Left ventricle myocardium inferior (tissue), 1 donor: ENCODE data around the gene ZSWIM1. TPM values are rescaled to one million over a fixed set of nuclear protein-coding genes. Genes with fewer than 3 reads are reported as not detected.

Experiments used
- DNase-seq: peaks from one replicate; pipeline ENCODE4 v3.0.0-alpha.2; 2020
- H3K27ac ChIP-seq: fragments of 200-600 bp; replicated peaks from 2 replicates; pipeline ENCODE4 v1.8.0; 2021
- H3K27me3 ChIP-seq: fragments of 200-600 bp; 2 replicates; pipeline ENCODE4 v1.8.0; 2021; ENCODE audit warnings: low read depth
- H3K36me3 ChIP-seq: fragments of 200-600 bp; 2 replicates; pipeline ENCODE4 v1.8.0; 2021
- H3K4me1 ChIP-seq: fragments of 200-600 bp; 2 replicates; pipeline ENCODE4 v1.8.0; 2021
- H3K4me3 ChIP-seq: fragments of 200-600 bp; 2 replicates; pipeline ENCODE4 v1.8.0; 2021; ENCODE audit warnings: mild to moderate bottlenecking, moderate library complexity
- H3K9me3 ChIP-seq: fragments of 200-600 bp; replicated peaks from 2 replicates; pipeline ENCODE4 v1.8.0; 2021
- intact Hi-C: fragments of 100-400 bp; cut with micrococcal nuclease; formaldehyde crosslinking; loops from one replicate; pipeline ENCODE4 v1.11.0; 2022
- total RNA-seq: library from RNA; stranded (reverse); fragmentation: NEBNext Ultra II Directional; extraction: Animal tissue kit (Norgen Biotek cat#: 25700); gene quantifications from one replicate; pipeline ENCODE4 v1.2.1, GENCODE V29; 2021
- TF ChIP-seq, protein P1 (sequence below): fragments of 200-600 bp; IDR thresholded peaks from 2 replicates; pipeline ENCODE4 v1.8.0; 2021; ENCODE audit warnings: antibody characterized with exemption, mild to moderate bottlenecking, borderline replicate concordance
- donor health status: DM: no; HTN: yes; CAD: no; lungs with severe emphysema.

The ZSWIM1 gene
- total RNA-seq, 1 donor from 2014 or later, result 11.2 TPM

DNA sequence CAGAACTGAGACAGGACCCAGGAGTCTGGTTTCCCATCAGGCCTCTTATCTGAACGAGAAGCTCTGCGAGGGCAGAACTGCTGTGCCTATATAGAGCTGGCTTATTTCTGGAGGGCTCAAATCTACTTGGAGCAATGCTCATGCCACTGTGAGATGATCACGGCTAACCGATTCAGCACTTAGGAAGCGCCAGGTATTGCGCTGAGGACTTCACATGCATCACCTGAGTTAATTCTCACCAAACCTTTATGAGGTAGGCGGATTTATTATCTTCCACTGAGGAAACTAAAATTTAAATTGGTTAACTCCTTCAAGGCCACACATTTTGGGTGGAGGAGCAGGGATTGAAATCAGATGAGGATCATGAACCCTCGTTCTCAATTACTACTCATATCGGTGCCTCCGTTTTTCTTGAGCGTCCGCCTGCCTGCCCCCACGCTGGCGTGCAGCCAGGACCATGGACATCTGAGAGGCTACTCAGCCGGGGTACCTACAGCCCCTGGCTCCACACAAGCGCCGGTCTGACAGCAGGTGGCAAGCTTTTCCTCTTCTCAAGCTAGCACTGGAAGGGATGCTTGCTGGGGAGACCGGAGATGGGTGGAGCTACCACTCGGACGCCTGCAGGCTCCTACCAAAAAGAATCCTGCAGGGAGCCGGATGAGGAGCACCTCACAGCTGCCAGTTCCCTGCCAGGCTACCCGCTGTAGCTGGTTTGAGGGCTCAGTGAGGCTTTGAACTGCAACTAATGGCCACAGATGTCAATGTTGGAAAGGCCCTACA lies 52.4 kb downstream of the ZSWIM1 start:
- peaks cover 41% of the 10 kb centered on the region for H3K4me1 ChIP-seq
- intact Hi-C loops, result loop anchor here (5.0 kb wide), 1 partner anchor 41 kb away; the partner anchor contains the start of genes CTSA and NEURL2
- H3K27ac ChIP-seq, result peak overlapping the region; percentile 100
- no peaks in the 10 kb centered on the region for H3K27me3 ChIP-seq
- DNase-seq, result peak; percentile 73
- no peaks in the 10 kb centered on the region for H3K9me3 ChIP-seq
- TF ChIP-seq, protein P1, sequence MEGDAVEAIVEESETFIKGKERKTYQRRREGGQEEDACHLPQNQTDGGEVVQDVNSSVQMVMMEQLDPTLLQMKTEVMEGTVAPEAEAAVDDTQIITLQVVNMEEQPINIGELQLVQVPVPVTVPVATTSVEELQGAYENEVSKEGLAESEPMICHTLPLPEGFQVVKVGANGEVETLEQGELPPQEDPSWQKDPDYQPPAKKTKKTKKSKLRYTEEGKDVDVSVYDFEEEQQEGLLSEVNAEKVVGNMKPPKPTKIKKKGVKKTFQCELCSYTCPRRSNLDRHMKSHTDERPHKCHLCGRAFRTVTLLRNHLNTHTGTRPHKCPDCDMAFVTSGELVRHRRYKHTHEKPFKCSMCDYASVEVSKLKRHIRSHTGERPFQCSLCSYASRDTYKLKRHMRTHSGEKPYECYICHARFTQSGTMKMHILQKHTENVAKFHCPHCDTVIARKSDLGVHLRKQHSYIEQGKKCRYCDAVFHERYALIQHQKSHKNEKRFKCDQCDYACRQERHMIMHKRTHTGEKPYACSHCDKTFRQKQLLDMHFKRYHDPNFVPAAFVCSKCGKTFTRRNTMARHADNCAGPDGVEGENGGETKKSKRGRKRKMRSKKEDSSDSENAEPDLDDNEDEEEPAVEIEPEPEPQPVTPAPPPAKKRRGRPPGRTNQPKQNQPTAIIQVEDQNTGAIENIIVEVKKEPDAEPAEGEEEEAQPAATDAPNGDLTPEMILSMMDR, result peak; percentile 59
- H3K36me3 ChIP-seq, result peaks cover 15% of the 10 kb centered on the region
- H3K4me3 ChIP-seq, result peak overlapping the region; percentile 100

DNA sequence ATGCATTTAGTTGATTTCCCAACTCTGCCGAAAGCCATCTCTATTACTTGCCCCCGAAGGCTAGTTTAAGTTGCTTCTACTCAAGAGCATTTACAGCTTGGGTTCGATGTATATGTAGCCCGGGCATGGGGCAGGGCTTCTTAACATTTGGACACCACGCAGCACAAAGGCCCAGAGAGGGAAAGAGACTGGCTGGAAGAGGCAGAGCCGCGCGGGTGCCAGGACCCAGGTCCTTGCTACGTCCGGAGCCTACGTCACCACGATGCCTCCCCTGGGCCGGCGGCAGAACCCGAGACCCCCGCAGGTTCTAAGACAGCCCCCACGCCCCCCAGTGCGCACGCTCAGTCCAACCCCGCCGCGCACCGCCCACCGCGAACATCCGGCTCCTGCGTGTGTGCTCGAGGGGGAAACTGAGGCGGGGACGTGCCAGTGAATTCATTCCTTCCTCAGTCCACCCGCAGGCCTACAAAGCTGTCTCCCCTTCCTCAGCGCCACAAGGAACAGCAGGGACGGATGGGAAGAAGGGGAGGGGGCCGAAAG lies 53.1 kb downstream of the ZSWIM1 start:
- peak; percentile 70 for DNase-seq
- peaks cover 22% of the 10 kb centered on the region for H3K36me3 ChIP-seq
- peak overlapping the region; percentile 100 for H3K4me3 ChIP-seq
- H3K27me3 ChIP-seq, result no peaks in the 10 kb centered on the region
- peaks cover 41% of the 10 kb centered on the region for H3K4me1 ChIP-seq
- peak overlapping the region; percentile 100 for H3K27ac ChIP-seq
- no peaks in the 10 kb centered on the region for H3K9me3 ChIP-seq
- intact Hi-C loops, result loop anchor here (5.0 kb wide), 1 partner anchor 42 kb away; the partner anchor contains the start of genes CTSA and NEURL2
- TF ChIP-seq, protein P1, result no peak

Other genes starting within 250 kb of the ZSWIM1 start
- gene WFDC9, start 249.9 kb upstream of the ZSWIM1 start, total RNA-seq, result not detected
- not detected for gene WFDC11, start 211.0 kb upstream of the ZSWIM1 start, total RNA-seq
- not detected for gene WFDC13, start 179.2 kb upstream of the ZSWIM1 start, total RNA-seq
- not detected for gene WFDC10B, start 176.2 kb upstream of the ZSWIM1 start, total RNA-seq
- not detected for gene SPINT4, start 158.9 kb upstream of the ZSWIM1 start, total RNA-seq
- gene WFDC3, start 89.3 kb upstream of the ZSWIM1 start, total RNA-seq, result 0.55 TPM
- 22.2 TPM for gene DNTTIP1, start 89.3 kb upstream of the ZSWIM1 start, total RNA-seq
- gene UBE2C, start 68.6 kb upstream of the ZSWIM1 start, total RNA-seq, result 0.91 TPM
- gene TNNC2, start 53.9 kb upstream of the ZSWIM1 start, total RNA-seq, result 0.33 TPM
- gene SNX21, start 47.4 kb upstream of the ZSWIM1 start, total RNA-seq, result 24.7 TPM
- gene ACOT8, start 23.8 kb upstream of the ZSWIM1 start, total RNA-seq, result 32.1 TPM
- gene ZSWIM3, start 23.6 kb upstream of the ZSWIM1 start, total RNA-seq, result 2.0 TPM
- gene SPATA25, start 6.4 kb downstream of the ZSWIM1 start, total RNA-seq, result 2.4 TPM
- gene NEURL2, start 10.0 kb downstream of the ZSWIM1 start, total RNA-seq, result 7.6 TPM
- 116 TPM for gene CTSA, start 10.1 kb downstream of the ZSWIM1 start, total RNA-seq
- gene PLTP, start 30.9 kb downstream of the ZSWIM1 start, total RNA-seq, result 84.1 TPM
- 21.9 TPM for gene PCIF1, start 53.5 kb downstream of the ZSWIM1 start, total RNA-seq
- gene ZNF335, start 91.0 kb downstream of the ZSWIM1 start, total RNA-seq, result 8.1 TPM
- 0.58 TPM for gene MMP9, start 127.7 kb downstream of the ZSWIM1 start, total RNA-seq
- gene SLC12A5, start 148.0 kb downstream of the ZSWIM1 start, total RNA-seq, result not detected
- gene NCOA5, start 208.7 kb downstream of the ZSWIM1 start, total RNA-seq, result 16.5 TPM
- 6.8 TPM for gene CD40, start 237.1 kb downstream of the ZSWIM1 start, total RNA-seq